HTR-8/SVneo (cell line): ENCODE data around the gene LY6G5B.
"Not testable (repeated sequence)": the region's sequence is repeated elsewhere in the genome, so short reads cannot be mapped to it uniquely, and the experiment has no call there.

ENCODE experiments used
- DNase-seq: peaks from one replicate; pipeline ENCODE4 v3.0.0; 2011; ENCODE audit warnings: low spot score, mixed read lengths; ENCODE audit not compliant: insufficient read length
- FAIRE-seq: peaks from 2 replicates; lab custom pipeline; 2011; peaks lifted over from hg19 to GRCh38; lab: Jason Lieb, UNC

The LY6G5B gene

DNA sequence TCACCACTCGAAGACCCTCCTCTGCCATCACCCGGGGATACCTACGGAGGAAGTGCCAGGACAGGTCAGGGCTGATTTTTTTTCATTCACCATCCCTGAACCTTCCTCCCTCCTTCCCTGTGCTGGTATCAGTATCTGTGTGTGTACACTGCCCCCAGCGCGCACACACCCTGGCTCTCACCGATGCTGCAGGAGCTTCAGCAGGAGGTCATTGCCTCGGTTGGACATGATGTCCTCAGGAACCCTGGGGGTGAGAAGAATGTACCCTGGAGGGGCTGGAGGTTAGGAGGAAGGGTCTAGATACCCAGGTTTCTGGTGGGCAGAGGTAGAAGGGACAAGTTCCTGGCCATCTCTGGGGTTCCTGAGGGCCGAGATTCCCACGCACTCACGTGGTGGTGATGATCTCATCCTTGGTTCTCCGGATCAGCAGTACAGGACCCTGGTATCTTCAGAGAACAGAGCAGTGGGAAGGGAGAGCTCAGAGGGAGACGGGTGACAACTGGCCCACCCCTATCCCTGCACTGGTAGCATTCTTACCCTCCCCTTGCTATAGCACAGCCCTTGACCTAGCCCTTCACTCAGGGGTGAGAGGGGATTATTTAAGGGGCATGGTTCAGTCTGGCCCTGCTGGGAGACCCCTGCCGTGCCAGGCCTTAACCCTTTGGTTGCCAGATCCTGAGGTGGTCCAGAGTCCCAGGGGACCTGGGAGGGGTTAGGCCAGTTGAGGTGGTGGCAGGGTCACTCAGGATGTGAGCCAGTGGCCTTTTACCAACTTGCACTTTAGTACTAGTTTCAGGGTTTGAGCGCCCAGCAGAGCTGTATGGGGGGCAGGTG lies 18.3 kb downstream of the LY6G5B start:
- DNase-seq (no peak), FAIRE-seq (no peak)

DNA sequence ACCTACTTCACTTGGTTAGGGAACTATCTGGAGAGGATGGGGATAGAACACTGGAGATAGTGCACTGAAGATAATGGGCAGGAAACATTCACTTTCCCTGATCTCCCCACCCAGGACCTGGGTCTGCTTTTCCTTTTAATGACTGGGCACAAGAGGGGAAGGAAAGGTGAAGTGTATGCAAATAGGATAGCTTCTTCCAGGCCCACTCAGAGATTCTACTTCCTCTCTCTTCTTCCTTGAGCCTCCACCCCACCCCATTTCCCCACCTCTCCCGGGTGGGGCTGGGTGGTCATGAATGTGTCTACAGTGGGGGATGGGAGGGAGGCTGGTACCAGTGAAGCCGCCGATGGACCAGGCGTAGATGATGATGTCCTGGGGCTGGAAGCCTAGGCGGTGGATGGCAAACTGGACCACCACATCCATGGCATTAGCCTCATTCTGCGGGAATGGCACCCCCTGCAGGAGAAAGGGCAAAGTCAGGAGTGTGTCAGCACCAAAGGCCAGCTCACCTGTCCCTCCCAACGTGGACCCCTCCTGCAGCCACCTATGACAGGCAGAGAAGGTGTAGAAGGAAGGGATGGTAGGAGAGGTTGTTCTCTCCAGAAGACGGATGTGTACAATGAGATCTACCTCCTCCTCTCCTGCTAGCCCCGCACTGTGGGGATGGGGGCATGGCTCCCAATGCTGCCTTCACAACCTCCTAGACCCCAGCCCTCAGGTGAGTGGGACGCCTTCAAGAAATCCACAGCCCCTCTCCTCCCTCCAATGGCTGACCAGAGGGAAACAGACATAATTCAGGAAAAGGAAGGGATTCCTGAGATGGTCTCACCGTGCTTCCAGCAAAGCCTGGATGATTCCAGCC lies 19.7 kb downstream of the LY6G5B start:
- no peak for FAIRE-seq
- DNase-seq: no peak

DNA sequence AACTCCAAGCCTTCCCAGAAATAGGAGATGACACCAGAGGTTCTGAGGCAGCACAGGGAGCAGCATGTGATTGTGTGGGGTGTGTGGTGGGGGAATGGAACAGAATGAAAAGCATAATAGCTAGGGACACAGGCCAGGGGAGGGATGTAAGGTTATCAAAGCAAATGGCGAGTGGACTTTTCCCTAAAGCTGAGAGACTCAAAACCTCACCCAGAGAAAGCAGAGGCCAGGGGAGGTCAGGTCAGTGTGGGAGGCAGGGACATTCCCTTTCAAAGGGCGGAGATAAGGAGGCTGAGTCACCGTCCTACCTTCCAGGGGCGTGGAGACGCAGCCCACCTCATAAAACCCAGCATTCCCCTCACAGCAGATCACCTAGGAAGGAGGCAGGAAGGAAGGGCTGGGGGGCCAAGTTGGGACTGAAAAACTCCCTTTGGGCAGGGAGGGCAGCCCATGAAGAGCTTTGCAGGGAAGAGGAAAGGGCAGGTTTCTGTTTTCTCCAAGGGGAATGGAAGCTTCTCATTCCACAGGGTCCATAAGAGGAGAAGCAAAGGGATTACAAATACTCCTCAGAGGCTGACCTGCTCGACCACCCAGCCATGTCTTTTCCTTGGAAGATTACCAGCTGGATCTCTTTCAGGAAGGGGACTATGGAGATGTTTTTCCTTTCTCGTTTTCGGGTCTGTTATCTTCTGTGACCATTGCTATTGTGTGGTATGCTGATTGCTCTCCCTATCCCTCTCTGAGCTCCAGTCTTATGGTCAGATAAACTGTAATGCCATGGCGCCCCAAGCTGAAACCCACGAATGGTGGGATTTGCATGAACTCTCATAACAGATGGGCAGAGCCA lies 20.7 kb downstream of the LY6G5B start:
- FAIRE-seq: no peak
- DNase-seq: no peak

DNA sequence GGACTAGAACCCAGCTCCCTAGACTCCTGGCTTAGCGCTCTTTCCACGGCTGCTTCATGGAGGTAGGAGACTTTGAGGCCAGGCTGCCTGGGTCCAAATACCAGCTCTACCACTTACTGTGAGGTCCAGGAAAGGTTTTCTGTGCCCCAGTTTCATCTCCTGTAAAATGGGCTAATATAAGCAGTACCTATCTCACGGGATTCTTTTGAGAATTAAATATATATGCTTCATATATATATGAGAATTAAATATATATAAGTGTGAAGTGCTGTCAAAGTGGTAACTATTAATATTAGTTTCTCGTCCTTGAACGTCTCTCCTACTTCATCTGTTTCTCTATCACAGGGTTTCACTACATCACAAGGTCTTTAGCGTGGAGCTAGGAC lies 21.3 kb downstream of the LY6G5B start:
- no peak for FAIRE-seq
- no peak for DNase-seq

DNA sequence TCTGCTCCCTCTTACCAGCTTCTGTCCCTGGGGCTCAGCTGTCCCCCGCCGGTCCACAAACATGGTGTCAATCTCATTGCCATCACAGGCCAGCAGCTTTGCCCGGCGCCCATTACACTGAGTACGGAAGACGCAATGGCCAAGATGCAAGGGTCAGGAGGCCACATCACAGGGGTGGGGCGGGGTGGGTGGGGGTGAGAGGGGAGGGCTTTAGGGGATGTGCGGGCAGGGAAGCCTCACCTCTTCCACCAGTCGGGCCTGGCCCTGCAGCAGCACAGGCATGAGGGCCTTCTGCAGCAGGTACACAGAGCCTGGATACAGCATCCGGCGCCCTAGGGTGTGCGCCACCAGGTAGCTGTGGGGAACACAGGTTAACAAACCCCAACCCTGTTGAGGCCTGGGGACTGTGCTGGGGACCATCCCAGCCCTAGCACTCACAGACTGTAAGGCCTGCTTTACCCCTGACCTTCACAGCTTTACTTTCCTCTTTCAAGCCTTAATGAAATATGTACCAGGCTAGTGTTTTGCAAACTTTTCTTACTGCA lies 21.9 kb downstream of the LY6G5B start:
- FAIRE-seq (no peak), DNase-seq (no peak)

DNA sequence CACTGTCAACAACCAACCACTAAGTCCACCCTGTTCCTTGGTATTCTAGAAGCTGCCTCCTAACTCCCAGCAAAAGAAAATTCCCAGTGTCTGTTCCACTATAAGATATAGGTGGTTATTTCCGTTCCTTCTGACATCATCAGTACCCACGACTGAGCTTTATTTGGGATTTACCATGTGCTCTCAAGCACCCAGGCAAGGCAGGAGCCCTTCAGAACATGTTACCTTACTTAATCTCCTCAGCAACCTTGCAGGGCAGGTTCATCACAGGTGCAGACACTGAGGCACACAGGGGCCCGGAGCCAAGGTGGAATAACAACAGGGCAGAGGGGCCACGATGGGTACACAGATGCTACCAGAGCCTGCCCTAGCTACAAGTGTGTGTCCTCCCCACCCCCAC lies 22.6 kb downstream of the LY6G5B start:
- no peak for DNase-seq
- FAIRE-seq: no peak

DNA sequence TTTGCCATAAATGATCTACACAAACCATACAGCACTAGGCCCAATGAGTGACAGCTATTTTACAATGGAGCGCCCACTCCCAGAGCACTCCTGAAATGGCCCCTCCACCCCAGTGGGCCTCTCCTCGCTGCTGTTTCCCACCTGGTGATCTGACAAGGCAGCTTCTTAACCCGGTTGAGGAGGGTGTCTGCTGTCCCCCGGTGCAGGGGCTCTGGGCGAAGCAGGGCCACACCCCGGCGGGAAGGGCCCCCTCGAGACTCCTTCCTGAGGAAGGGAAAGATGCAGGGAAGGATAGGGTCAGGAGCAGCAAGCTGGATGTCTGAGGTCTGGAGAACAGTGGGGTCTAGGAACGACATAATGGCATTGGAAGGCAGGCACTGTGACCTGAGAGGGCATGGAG lies 23.1 kb downstream of the LY6G5B start:
- DNase-seq (no peak), FAIRE-seq (no peak)

DNA sequence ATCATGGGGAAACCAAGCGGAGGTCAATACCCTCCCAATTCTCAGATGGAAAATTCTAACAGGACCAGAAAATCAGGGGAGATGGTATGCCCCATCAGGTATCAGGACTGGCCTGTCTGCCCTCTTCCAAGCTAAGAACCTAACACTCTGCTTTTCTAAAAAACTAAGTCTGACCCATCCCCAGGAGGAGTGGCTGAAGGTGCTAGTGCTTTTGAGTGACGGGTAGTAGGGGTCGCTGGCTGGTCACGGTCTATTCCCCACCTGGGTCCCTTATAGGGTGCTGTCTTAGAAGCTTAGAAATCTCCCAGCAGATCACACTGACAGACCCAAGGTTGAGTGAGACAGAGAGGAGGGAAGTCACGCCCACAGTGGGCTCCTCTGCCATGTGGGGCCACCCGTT lies 23.8 kb downstream of the LY6G5B start:
- FAIRE-seq (no peak), DNase-seq (no peak)

DNA sequence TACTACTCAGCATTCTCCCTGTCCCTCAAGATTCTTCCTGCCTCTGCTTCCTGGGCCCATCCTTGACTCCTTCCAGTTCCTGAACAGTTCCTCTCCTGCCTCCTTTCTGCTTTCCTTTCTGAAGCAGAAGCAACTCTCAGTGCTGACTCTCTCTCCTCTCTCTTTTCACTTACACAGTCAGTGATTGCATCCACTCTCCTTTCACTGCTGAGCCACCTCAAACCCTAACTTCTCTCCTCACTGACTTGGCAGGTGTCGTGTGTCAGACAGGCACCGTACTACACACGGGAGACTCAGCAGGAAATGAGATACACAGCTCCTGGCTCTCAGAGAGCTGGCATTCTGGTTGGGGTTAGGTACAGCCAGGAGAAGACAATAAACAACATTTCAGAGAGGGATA lies 27.8 kb downstream of the LY6G5B start:
- no peak for FAIRE-seq
- DNase-seq: no peak

DNA sequence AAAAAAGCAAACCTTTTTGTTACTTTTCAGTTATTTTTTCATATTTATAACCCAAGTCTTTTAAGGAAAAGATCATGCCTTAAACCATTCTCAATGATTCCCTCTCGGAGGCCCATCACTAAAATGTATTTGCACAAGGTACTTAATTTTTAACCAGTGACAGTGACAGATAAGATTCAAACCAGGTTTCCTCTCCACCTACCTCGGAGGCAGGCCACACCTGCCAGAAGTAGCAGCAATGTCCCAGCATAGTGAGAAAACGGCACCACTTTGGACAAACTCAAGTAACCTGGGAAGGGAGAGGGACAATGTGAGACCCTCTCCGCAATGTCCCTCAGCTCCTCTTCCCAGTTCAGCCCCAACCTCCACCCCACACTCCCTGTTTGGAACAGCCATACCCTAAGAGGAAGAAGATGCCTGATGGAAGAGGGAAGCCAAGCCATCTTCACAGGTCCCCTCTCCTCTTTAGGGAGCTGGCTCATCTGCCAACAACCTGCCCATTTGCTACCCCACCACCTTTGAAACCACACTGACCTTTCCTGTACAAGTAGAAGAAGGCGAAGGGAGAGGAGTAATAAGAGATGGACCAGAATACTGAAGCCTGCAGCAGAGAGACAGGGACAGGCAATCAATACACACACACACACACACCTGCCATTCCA lies 31.1 kb downstream of the LY6G5B start:
- no peak for DNase-seq
- FAIRE-seq: no peak

DNA sequence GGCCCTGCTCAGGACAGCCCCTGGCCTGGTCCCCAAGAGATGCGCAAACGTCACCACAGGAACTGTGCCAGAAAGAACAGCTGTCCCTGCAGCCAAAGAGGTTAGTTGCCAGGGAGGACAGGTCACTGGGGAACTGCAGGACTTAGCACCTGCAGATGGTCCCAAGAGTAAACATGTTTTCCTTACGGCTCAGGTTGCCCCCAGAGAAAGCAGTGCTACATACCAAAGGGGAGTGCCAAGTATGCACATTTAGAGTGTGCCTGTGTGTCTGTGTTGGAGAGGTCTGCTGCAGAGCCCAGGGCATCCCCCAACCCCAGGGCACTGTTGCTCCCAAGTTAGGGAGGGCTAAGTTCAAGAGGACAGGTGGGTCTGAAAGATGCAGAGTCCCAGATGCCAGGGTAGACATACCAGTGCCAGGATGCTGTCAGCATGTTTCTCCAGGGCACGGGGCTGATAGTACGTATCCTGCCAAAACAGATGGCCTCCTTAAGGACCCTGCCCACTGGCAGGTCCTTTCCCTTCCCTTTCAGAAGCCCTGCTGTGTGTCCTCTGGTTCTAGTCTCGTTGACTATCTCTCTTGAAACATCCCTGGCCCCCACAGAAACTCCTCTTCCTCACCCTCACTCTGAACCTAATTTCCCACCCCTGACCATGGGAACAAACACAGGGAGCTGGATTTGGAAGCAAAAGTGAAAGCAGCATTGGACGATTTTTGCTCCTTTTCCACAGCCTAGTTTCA lies 32.1 kb downstream of the LY6G5B start:
- FAIRE-seq (no peak), DNase-seq (no peak)

DNA sequence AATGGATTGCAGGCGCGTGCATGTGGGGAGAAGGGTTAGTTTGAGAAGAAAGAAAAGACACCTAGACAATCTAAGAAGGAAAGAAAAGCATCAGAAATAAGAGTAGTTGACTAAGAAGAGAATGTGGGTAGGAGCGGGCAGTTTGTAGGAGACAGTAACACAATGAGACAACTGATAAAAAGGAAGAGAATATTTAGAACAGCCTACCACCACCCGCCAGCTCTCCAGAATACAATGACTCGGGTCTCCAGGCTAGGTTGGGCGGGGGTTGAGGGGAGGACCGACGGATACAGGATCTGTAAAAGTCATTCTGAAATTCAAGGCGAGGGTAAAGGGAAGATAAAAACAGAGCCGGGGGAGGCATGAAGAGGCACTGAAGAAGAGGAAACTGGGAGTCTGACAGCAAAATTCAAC lies 32.6 kb downstream of the LY6G5B start:
- FAIRE-seq (no peak), DNase-seq (no peak)

DNA sequence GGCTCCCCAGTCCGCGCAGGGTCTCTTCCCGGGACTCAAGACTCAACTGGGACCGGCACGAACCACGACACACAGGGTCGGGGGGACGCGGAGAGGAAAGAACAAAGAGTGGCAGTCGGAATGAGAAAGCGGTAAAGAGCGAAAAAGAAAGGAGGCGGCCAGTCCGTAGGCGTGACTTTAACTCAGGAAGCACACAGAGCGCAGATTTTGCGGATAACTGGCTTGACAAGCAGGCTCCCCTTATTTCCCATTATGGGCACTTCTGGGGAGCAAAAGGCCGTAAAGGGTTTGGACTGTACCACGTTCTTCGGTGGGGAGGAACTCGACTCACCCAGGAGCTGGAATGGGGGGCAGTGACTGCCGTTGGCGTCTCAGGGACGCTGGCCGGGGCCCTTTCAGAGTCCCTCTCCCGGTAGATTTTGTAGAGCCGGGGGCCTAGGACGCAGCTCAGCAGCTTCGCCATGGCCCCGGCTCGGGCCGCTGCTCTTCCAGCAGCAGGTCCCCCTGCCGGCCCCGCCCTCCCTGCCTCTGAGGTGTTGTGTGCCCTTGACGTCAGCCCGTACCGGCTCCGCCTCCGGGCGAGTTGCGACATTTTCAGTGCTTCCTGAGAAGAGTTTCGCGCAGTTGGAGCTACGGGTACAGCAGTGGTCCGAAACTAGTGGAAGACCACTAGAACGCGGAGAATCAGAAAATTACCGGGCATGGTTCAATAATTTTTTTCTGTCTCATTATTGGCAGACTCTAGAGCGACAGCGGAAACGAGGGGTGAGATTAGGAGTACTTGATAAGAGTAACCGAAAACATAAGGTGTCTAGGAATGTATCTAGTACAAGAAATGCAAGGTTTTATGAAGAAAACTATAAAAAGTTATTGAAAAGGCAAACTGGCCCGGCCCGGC lies 33.3 kb downstream of the LY6G5B start, which contains the start of gene ABHD16A:
TSS of gene ABHD16A (minus strand) at position 506 of the 898 bp plus-strand sequence. CDS start at position 463, 43 bp downstream.
- DNase-seq (peak; percentile 99), FAIRE-seq (peak; percentile 98)

DNA sequence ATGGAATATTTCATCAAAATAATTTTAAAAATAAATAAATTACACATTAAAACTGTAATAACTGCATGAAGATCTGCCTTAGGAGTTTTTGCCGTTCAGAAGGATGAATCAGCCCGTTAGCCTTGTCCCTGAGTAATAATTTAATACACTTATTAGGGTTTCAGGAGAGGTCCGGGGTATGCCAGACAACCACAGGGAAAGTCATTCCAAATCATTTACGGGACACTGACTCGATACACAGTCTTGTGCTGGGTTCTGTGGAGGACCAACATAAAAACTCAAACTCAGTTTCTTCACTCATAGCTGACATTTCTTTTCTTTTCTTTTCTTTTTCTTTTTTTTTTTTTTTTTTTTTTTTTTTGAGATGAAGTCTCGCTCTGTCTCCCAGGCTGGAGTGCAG lies 36.2 kb downstream of the LY6G5B start:
- FAIRE-seq (no peak), DNase-seq (no peak)

DNA sequence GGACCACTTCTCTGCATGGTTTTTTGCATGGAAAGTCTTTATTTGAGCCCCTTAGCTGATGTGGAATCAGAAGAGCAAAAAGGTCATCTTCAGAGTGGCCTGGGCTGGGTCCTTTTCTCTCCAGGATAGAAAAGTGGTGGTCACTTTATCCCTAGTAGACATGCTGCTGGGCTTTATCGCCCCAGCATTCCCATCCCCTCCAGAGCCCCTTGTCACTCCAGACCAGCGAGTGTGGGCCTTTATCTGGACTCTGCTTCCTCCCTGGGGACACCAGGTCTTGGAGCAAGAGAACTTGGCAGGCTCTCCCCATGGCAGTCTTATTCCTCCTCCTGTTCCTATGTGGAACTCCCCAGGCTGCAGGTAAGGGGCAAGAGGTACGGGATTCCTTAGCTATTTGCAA lies 36.8 kb downstream of the LY6G5B start, which contains the start of gene LY6G6F:
TSS of gene LY6G6F (plus strand) at position 268 of the 400 bp plus-strand sequence. CDS start at position 309, 41 bp downstream.
- DNase-seq (no peak), FAIRE-seq (no peak)

DNA sequence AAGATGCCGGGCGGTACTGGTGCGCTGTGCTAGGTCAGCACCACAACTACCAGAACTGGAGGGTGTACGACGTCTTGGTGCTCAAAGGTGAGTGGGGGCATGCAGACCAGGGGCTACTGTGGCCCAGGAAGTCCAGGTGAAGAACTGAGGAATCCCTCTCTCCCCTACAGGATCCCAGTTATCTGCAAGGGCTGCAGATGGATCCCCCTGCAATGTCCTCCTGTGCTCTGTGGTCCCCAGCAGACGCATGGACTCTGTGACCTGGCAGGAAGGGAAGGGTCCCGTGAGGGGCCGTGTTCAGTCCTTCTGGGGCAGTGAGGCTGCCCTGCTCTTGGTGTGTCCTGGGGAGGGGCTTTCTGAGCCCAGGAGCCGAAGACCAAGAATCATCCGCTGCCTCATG lies 37.9 kb downstream of the LY6G5B start:
- FAIRE-seq: no peak

DNA sequence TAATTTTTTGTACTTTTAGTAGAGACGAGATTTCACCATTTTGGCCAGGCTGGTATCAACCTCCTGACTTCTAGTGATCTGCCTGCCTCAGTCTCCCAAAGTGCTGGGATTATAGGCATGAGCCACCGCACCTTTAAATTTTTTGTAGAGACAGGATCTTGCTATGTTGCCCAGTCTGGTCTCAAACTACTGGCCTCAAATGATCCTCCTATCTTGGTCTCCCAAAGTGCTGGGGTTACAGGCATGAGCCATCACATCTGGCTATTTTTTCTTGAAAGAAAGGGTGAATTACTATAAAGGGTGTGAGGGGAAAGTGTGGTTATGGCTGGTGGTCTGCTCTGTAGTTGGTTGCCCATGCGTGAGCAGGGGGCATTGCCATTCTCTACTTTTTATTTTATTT lies 38.4 kb downstream of the LY6G5B start:
- no peak for FAIRE-seq
- DNase-seq: no peak

More for the DNA sequence above, 37.9 kb downstream of the LY6G5B start:
- DNase-seq: no peak

DNA sequence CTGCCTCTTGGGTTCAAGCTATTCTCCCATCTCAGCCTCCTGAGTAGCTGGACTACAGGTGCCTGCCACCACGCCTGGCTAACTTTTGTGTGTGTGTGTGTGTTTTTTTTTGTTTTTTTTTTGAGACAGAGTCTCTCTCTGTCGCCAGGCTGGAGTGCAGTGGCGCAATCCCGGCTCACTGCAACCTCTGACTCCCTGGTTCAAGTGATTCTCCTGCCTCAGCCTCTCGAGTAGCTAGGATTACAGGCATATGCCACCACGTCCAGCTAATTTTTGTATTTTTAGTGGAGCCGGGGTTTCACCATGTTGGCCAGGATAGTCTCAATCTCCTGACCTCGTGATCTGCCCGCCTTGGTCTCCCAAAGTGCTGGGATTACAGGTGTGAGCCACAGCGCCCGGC lies 39.4 kb downstream of the LY6G5B start:
- not testable (repeated sequence) for DNase-seq, FAIRE-seq
